ENCODE results near the gene MACROD1. TPM values are rescaled to one million over a fixed set of nuclear protein-coding genes. Genes with fewer than 3 reads are reported as not detected.

Gene MACROD1
- total and polyA plus RNA-seq, 9 of the 15 experiments (the other 6 are each of a cell fraction or from before 2014, with no cell fraction given) = 1.1 to 60.0 (median 26.4) TPM

DNA sequence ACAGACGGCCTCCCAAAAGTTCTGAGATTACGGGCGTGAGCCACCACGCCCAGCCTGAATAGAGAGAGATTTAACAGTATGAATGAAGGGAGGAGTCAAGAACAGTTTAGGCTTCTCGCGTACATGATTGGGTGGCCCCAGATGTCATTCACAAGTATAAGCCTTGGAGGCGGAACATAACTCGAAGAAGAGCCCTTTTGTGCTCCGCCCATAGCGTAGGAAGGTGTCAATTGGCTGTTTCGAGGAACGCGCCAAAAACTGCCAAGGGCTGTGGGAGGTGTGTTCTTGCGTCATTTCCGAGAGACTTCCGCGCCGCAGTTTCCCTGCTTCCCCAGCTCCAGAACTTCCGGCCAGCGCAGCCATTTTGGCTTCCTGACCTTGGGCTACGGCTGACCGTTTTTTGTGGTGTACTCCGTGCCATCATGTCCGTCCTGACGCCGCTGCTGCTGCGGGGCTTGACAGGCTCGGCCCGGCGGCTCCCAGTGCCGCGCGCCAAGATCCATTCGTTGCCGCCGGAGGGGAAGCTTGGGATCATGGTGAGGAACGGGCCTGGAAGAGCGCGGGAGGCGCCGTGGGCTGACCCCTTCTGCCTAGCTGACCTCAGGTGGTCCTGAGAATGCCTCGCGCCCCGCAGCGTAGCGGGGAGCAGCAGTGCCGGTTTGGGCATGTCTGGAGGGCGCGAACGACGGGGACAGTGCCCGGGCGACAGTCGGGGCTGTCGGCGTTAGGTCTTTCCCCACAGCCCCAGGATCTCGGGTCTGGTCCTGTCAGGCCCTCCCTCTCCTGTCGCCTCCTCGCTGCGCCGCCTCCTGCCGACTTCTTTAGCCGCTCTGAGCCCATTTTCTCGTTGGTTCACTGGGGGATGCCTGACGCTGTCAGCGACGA lies 191.4 kb downstream of the MACROD1 start, which contains the start of gene COX8A (continued):
- TF ChIP-seq, protein P1, sequence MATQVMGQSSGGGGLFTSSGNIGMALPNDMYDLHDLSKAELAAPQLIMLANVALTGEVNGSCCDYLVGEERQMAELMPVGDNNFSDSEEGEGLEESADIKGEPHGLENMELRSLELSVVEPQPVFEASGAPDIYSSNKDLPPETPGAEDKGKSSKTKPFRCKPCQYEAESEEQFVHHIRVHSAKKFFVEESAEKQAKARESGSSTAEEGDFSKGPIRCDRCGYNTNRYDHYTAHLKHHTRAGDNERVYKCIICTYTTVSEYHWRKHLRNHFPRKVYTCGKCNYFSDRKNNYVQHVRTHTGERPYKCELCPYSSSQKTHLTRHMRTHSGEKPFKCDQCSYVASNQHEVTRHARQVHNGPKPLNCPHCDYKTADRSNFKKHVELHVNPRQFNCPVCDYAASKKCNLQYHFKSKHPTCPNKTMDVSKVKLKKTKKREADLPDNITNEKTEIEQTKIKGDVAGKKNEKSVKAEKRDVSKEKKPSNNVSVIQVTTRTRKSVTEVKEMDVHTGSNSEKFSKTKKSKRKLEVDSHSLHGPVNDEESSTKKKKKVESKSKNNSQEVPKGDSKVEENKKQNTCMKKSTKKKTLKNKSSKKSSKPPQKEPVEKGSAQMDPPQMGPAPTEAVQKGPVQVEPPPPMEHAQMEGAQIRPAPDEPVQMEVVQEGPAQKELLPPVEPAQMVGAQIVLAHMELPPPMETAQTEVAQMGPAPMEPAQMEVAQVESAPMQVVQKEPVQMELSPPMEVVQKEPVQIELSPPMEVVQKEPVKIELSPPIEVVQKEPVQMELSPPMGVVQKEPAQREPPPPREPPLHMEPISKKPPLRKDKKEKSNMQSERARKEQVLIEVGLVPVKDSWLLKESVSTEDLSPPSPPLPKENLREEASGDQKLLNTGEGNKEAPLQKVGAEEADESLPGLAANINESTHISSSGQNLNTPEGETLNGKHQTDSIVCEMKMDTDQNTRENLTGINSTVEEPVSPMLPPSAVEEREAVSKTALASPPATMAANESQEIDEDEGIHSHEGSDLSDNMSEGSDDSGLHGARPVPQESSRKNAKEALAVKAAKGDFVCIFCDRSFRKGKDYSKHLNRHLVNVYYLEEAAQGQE (IDR thresholded peaks at IDR 0.05; ENCODE audit: borderline replicate concordance) = no peak
- TF ChIP-seq, protein P1 (CRISPR knock-in tag; IDR thresholded peaks at IDR 0.05; ENCODE audit: low read depth) = peak; percentile 70; the same call in 1 of the 2 replicates
- TF ChIP-seq, protein P2, sequence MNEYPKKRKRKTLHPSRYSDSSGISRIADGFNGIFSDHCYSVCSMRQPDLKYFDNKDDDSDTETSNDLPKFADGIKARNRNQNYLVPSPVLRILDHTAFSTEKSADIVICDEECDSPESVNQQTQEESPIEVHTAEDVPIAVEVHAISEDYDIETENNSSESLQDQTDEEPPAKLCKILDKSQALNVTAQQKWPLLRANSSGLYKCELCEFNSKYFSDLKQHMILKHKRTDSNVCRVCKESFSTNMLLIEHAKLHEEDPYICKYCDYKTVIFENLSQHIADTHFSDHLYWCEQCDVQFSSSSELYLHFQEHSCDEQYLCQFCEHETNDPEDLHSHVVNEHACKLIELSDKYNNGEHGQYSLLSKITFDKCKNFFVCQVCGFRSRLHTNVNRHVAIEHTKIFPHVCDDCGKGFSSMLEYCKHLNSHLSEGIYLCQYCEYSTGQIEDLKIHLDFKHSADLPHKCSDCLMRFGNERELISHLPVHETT (CRISPR knock-in tag; conservative IDR thresholded peaks at IDR 0.05 in 1 of 2, IDR thresholded peaks at IDR 0.05 in 1 of 2) = peak in 1 of 2 experiments; percentile 66; a peak in 1 of 4 replicates
- TF ChIP-seq, protein P3, sequence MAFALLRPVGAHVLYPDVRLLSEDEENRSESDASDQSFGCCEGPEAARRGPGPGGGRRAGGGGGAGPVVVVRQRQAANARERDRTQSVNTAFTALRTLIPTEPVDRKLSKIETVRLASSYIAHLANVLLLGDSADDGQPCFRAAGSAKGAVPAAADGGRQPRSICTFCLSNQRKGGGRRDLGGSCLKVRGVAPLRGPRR (CRISPR knock-in tag; IDR thresholded peaks at IDR 0.05) = no peak
- peak; percentile 87 to 98 (median 96) for TF ChIP-seq YY1 (IDR thresholded peaks at IDR 0.05; ENCODE audit: borderline replicate concordance in 1 of 3, control insufficient read depth in 1 of 3, extremely low read depth in 1 of 3, insufficient read depth in 3 of 3, insufficient read length in 1 of 3, insufficient replicate concordance in 2 of 3, low read depth in 1 of 3, low read length in 2 of 3)
- TF ChIP-seq, protein P4, sequence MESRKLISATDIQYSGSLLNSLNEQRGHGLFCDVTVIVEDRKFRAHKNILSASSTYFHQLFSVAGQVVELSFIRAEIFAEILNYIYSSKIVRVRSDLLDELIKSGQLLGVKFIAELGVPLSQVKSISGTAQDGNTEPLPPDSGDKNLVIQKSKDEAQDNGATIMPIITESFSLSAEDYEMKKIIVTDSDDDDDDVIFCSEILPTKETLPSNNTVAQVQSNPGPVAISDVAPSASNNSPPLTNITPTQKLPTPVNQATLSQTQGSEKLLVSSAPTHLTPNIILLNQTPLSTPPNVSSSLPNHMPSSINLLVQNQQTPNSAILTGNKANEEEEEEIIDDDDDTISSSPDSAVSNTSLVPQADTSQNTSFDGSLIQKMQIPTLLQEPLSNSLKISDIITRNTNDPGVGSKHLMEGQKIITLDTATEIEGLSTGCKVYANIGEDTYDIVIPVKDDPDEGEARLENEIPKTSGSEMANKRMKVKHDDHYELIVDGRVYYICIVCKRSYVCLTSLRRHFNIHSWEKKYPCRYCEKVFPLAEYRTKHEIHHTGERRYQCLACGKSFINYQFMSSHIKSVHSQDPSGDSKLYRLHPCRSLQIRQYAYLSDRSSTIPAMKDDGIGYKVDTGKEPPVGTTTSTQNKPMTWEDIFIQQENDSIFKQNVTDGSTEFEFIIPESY (CRISPR knock-in tag; IDR thresholded peaks at IDR 0.05) = peak; percentile 51
- TF ChIP-seq, protein P5, sequence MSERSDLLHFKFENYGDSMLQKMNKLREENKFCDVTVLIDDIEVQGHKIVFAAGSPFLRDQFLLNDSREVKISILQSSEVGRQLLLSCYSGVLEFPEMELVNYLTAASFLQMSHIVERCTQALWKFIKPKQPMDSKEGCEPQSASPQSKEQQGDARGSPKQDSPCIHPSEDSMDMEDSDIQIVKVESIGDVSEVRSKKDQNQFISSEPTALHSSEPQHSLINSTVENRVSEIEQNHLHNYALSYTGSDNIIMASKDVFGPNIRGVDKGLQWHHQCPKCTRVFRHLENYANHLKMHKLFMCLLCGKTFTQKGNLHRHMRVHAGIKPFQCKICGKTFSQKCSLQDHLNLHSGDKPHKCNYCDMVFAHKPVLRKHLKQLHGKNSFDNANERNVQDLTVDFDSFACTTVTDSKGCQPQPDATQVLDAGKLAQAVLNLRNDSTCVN (CRISPR knock-in tag; IDR thresholded peaks at IDR 0.05) = no peak; the same call in 1 of the 2 replicates
- no peak for TF ChIP-seq ZNF764 (CRISPR knock-in tag; IDR thresholded peaks at IDR 0.05; ENCODE audit: low read depth)
- TF ChIP-seq ZFP36 (IDR thresholded peaks at IDR 0.05; ENCODE audit: low read depth, low read length, partially characterized antibody) = peak; percentile 52
- TF ChIP-seq CHCHD3 (CRISPR knock-in tag; IDR thresholded peaks at IDR 0.05) = peak; percentile 75; the same call in 1 of the 2 replicates
